ENCODE results near the gene MKNK1. TPM values are rescaled to one million over a fixed set of nuclear protein-coding genes. Genes with fewer than 3 reads are reported as not detected.

The MKNK1 gene
- total and polyA plus RNA-seq, 3 experiments from 2014 or later, result 27.9 to 39.0 (median 32.4) TPM

GRCh38 chr1:46549697-46550681 is 54.1 kb downstream of the MKNK1 start:
- Mint-ChIP-seq H3K27ac (peak overlapping the region; percentile 89 to 98 (median 96)), H3K4me1 (peaks cover 16 to 24% (median 23%) of the 10 kb centered on the region in 3 donors), H3K9me3 (no peaks in the 10 kb centered on the region), H3K36me3 (no peaks in the 10 kb centered on the region), H3K4me3 (peak overlapping the region; percentile 30 to 67 (median 57)), H3K27me3 (peaks cover 18 to 32% of the 10 kb centered on the region in 2 donors)
- peak; percentile 53 to 88 (median 69) for DNase-seq
- Histone ChIP-seq H3K36me3 (ENCODE audit: insufficient read depth, low read length) (no peaks in the 10 kb centered on the region), H3K4me3 (ENCODE audit: low read length) (no peak overlapping the region), H3K27me3 (ENCODE audit: insufficient read depth, low read length, poor library complexity, severe bottlenecking) (no peaks in the 10 kb centered on the region), H3K27ac (ENCODE audit: low read depth, low read length) (peak overlapping the region; percentile 54), H3K9me3 (ENCODE audit: low read length) (no peaks in the 10 kb centered on the region), H3K4me1 (ENCODE audit: insufficient read depth, low read length) (peaks cover 13% of the 10 kb centered on the region)
- CTCF ChIA-PET, result interaction anchor here (0.9 to 2.9 kb wide), 4 partner anchors 11 to 18 kb away, joined by 4 to 19 read pairs (median 6); a partner anchor contains a TSS
- POLR2A ChIA-PET, result no interaction called here

GRCh38 chr1:46547481-46548383 is 56.3 kb downstream of the MKNK1 start:
- H3K4me1 ChIP-seq (ENCODE audit: insufficient read depth, low read length), result peaks cover 13% of the 10 kb centered on the region
- peaks cover 9% of the 10 kb centered on the region for H3K27me3 ChIP-seq (ENCODE audit: insufficient read depth, low read length, poor library complexity, severe bottlenecking)
- peak overlapping the region in 3 of 7 donors; percentile 1 to 56 (median 28) for H3K4me3 Mint-ChIP-seq
- peaks cover 24 to 51% of the 10 kb centered on the region in 2 donors for H3K27me3 Mint-ChIP-seq
- H3K27ac Mint-ChIP-seq, result peak overlapping the region in 7 of 8 donors; percentile 63 to 97 (median 85)
- H3K36me3 Mint-ChIP-seq, result no peaks in the 10 kb centered on the region
- DNase-seq, result peak in 2 of 5 donors; percentile 22 to 39
- no peaks in the 10 kb centered on the region for H3K36me3 ChIP-seq (ENCODE audit: insufficient read depth, low read length)
- no peaks in the 10 kb centered on the region for H3K9me3 ChIP-seq (ENCODE audit: low read length)
- H3K27ac ChIP-seq (ENCODE audit: low read depth, low read length), result no peak overlapping the region
- no peak overlapping the region for H3K4me3 ChIP-seq (ENCODE audit: low read length)
- H3K4me1 Mint-ChIP-seq, result peaks cover 20 to 34% (median 31%) of the 10 kb centered on the region in 3 donors
- ChIA-PET CTCF (interaction anchor here (1.3 to 2.9 kb wide), 5 partner anchors 9 to 64 kb away, joined by 4 to 19 read pairs (median 5); a partner anchor contains a TSS), POLR2A (no interaction called here)
- no peaks in the 10 kb centered on the region for H3K9me3 Mint-ChIP-seq

GRCh38 chr1:46546210-46546609 is 57.9 kb downstream of the MKNK1 start:
- CTCF ChIA-PET, result no interaction called here
- POLR2A ChIA-PET, result no interaction called here

GRCh38 chr1:46545784-46546183 is 58.3 kb downstream of the MKNK1 start:
- peak in 1 of 5 donors; percentile 27 for DNase-seq
- Histone ChIP-seq H3K27ac (ENCODE audit: low read depth, low read length) (no peak overlapping the region), H3K4me3 (ENCODE audit: low read length) (no peak overlapping the region), H3K27me3 (ENCODE audit: insufficient read depth, low read length, poor library complexity, severe bottlenecking) (peaks cover 9% of the 10 kb centered on the region), H3K9me3 (ENCODE audit: low read length) (no peaks in the 10 kb centered on the region), H3K36me3 (ENCODE audit: insufficient read depth, low read length) (no peaks in the 10 kb centered on the region), H3K4me1 (ENCODE audit: insufficient read depth, low read length) (peaks cover 13% of the 10 kb centered on the region)
- Mint-ChIP-seq H3K4me1 (peaks cover 20 to 32% (median 31%) of the 10 kb centered on the region in 3 donors), H3K36me3 (no peaks in the 10 kb centered on the region), H3K4me3 (no peak overlapping the region), H3K27me3 (peaks cover 26 to 55% of the 10 kb centered on the region in 2 donors), H3K9me3 (no peaks in the 10 kb centered on the region), H3K27ac (no peak overlapping the region)
- POLR2A ChIA-PET, result no interaction called here
- CTCF ChIA-PET, result no interaction called here

More at GRCh38 chr1:46546210-46546609, 57.9 kb downstream of the MKNK1 start:
- Mint-ChIP-seq H3K27me3 (peaks cover 26 to 55% of the 10 kb centered on the region in 2 donors), H3K9me3 (no peaks in the 10 kb centered on the region), H3K4me1 (peaks cover 20 to 34% (median 31%) of the 10 kb centered on the region in 3 donors), H3K4me3 (no peak overlapping the region), H3K27ac (peak overlapping the region in 3 of 8 donors; percentile 31 to 81 (median 73)), H3K36me3 (no peaks in the 10 kb centered on the region)
- no peaks in the 10 kb centered on the region for H3K9me3 ChIP-seq (ENCODE audit: low read length)
- no peak for DNase-seq
- H3K27ac ChIP-seq (ENCODE audit: low read depth, low read length), result no peak overlapping the region
- peaks cover 9% of the 10 kb centered on the region for H3K27me3 ChIP-seq (ENCODE audit: insufficient read depth, low read length, poor library complexity, severe bottlenecking)
- peaks cover 13% of the 10 kb centered on the region for H3K4me1 ChIP-seq (ENCODE audit: insufficient read depth, low read length)
- H3K4me3 ChIP-seq (ENCODE audit: low read length), result no peak overlapping the region
- H3K36me3 ChIP-seq (ENCODE audit: insufficient read depth, low read length), result no peaks in the 10 kb centered on the region

GRCh38 chr1:46544561-46545240 is 59.4 kb downstream of the MKNK1 start:
- no peaks in the 10 kb centered on the region for H3K9me3 Mint-ChIP-seq
- H3K4me3 Mint-ChIP-seq, result no peak overlapping the region
- H3K27me3 Mint-ChIP-seq, result peaks cover 24 to 55% of the 10 kb centered on the region in 2 donors
- peaks cover 7% of the 10 kb centered on the region for H3K4me1 ChIP-seq (ENCODE audit: insufficient read depth, low read length)
- H3K27ac Mint-ChIP-seq, result peak overlapping the region in 1 of 8 donors; percentile 23
- no peak overlapping the region for H3K4me3 ChIP-seq (ENCODE audit: low read length)
- peaks cover 17 to 26% (median 22%) of the 10 kb centered on the region in 3 donors for H3K4me1 Mint-ChIP-seq
- CTCF ChIA-PET, result no interaction called here
- POLR2A ChIA-PET, result no interaction called here
- H3K9me3 ChIP-seq (ENCODE audit: low read length), result no peaks in the 10 kb centered on the region
- peak overlapping the region; percentile 9 for H3K27ac ChIP-seq (ENCODE audit: low read depth, low read length)
- no peaks in the 10 kb centered on the region for H3K36me3 ChIP-seq (ENCODE audit: insufficient read depth, low read length)
- H3K36me3 Mint-ChIP-seq, result no peaks in the 10 kb centered on the region
- DNase-seq, result peak in 1 of 5 donors; percentile 20
- peaks cover 9% of the 10 kb centered on the region for H3K27me3 ChIP-seq (ENCODE audit: insufficient read depth, low read length, poor library complexity, severe bottlenecking)

- Histone ChIP-seq H3K27me3 (ENCODE audit: insufficient read depth, low read length, poor library complexity, severe bottlenecking) (peaks cover 9% of the 10 kb centered on the region), H3K4me3 (ENCODE audit: low read length) (no peak overlapping the region), H3K9me3 (ENCODE audit: low read length) (no peaks in the 10 kb centered on the region), H3K36me3 (ENCODE audit: insufficient read depth, low read length) (no peaks in the 10 kb centered on the region), H3K4me1 (ENCODE audit: insufficient read depth, low read length) (no peaks in the 10 kb centered on the region), H3K27ac (ENCODE audit: low read depth, low read length) (no peak overlapping the region)
- Mint-ChIP-seq H3K4me1 (peaks cover 10 to 19% (median 15%) of the 10 kb centered on the region in 3 donors), H3K36me3 (no peaks in the 10 kb centered on the region), H3K9me3 (no peaks in the 10 kb centered on the region), H3K27ac (peak overlapping the region in 2 of 8 donors; percentile 23 to 88), H3K4me3 (peak overlapping the region in 1 of 7 donors; percentile 4), H3K27me3 (peaks cover 24 to 52% of the 10 kb centered on the region in 2 donors)
- DNase-seq, result peak in 1 of 5 donors; percentile 35
- CTCF ChIA-PET, result no interaction called here
- POLR2A ChIA-PET, result no interaction called here
Observed at GRCh38 chr1:46543761-46544560, 60.1 kb downstream of the MKNK1 start.

- Histone ChIP-seq H3K4me1 (ENCODE audit: insufficient read depth, low read length) (no peaks in the 10 kb centered on the region), H3K36me3 (ENCODE audit: insufficient read depth, low read length) (no peaks in the 10 kb centered on the region), H3K9me3 (ENCODE audit: low read length) (no peaks in the 10 kb centered on the region), H3K27ac (ENCODE audit: low read depth, low read length) (no peak overlapping the region), H3K27me3 (ENCODE audit: insufficient read depth, low read length, poor library complexity, severe bottlenecking) (peaks cover 9% of the 10 kb centered on the region), H3K4me3 (ENCODE audit: low read length) (no peak overlapping the region)
- no peaks in the 10 kb centered on the region for H3K36me3 Mint-ChIP-seq
- peaks cover 24 to 52% of the 10 kb centered on the region in 2 donors for H3K27me3 Mint-ChIP-seq
- POLR2A ChIA-PET, result no interaction called here
- H3K4me1 Mint-ChIP-seq, result peaks cover 10 to 19% (median 15%) of the 10 kb centered on the region in 3 donors
- peak in 1 of 5 donors; percentile 34 for DNase-seq
- CTCF ChIA-PET, result no interaction called here
- no peak overlapping the region for H3K4me3 Mint-ChIP-seq
- H3K27ac Mint-ChIP-seq, result no peak overlapping the region
- no peaks in the 10 kb centered on the region for H3K9me3 Mint-ChIP-seq
Observed at GRCh38 chr1:46543382-46543760, 60.7 kb downstream of the MKNK1 start.
